GM19452 (cell line): ENCODE results near the gene NFKBIZ.

Experiments
- ATAC-seq: cut with Tn5 transposase; IDR thresholded peaks from one replicate; pipeline ENCODE4 v1.9.1; 2021; ENCODE audit not compliant: unreplicated experiment

The NFKBIZ gene

DNA sequence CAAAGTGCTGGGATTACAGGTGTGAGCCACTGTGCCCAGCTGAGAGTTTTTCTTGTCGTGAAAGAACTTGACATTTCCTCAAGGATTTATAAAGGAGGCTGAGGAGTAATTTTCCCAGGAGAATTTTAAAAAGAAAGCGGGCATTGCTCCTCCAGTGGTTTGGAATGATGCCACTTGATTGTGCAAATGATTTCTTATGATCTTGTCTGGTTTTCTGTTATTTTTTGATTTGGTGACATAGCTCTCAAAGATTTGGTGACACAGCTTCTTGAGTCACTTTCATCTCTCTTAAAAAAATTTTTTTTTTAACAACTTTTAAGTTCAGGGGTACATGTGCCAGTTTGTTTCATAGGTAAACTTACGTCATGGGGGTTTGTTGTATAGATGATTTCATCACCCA is 24.6 kb upstream of the NFKBIZ start:
- no peak for ATAC-seq

DNA sequence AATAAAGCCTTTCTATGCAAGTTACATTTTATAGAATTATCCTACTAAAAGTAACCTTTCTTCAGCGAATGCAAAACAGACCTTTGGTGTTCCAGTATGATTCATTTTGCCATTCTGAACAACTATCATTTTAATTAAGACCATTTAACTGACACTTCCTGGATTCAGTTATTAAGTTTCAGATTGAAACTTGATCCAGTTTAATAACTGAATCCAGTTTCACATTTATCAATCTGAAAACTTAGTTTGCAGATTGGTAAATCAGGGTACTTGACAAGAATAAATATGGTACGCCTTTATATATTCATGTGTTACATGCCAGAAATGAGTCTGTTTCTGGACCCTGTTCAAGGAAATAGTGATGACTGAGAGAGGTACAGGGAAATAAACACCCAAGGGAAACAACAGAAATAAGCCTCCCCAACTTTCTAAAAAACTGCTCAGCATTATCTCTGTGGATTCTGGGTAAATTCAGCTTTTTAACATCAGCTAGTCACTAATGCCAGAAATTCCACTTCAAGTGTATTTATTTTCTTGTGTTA is 23.3 kb upstream of the NFKBIZ start:
- no peak for ATAC-seq

DNA sequence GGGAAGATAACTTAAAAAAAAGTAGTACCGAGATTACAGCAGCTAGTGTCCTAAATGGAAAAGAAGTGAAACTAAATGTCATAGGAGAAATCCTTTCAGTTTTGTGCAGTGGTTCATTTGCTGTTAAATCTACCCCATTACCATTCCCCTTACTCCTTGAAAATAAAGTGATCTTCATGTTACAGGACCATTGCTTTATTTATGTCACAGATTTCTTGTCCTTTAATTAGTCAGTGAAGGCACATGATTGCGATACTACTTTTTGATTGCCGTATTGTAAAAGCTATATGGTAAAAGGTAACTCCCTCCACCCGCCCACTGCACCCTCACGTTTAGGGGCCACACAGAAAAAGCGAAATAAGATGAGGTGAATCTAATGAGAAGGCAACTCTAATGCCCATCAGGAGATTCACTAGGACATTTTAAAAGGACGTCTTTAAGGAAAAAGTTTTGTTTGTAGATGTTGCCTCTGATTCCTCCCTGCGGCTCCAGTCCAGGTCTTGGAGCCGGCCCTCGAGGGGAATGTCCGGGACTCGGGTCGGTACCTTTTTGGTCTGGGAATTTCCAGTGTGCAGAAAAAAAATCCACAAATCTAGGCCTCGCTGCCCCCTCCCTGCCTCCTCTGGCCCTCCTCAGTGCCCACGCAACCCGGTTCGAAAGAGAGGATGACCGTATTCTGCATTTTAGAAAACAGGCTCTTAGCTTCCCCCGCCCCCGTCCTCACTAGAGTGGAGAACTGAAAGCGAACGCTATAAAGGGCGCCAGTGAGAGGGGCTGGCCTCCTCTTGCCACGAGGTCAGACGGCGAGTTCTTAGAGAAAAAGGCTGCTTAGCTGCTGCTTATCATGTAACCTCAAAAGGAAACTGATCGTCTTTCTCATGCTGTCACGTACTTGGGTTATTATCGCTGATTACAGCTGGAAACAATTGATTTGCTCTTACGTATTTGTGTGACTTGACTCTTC is 21.8 kb upstream of the NFKBIZ start:
- ATAC-seq, result peak; percentile 80

DNA sequence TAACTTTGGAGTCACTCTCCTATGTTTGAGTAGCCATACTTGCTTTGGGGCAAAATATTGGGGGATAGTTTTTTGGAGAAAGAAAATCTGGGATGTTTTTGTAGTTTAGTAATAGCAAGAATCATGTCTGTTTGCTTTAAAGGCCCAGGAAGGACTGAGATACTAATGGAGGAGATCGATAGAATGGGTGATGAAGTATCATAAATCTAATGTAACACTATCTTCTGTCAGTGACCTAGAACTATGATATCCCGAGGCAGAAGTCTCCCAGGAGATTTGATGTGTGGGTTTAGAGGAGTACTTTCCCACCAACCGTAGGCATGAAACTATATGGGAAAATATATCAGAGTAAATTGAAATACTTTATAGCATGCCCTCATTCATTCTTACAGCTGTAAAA is 21.0 kb upstream of the NFKBIZ start:
- ATAC-seq, result no peak

DNA sequence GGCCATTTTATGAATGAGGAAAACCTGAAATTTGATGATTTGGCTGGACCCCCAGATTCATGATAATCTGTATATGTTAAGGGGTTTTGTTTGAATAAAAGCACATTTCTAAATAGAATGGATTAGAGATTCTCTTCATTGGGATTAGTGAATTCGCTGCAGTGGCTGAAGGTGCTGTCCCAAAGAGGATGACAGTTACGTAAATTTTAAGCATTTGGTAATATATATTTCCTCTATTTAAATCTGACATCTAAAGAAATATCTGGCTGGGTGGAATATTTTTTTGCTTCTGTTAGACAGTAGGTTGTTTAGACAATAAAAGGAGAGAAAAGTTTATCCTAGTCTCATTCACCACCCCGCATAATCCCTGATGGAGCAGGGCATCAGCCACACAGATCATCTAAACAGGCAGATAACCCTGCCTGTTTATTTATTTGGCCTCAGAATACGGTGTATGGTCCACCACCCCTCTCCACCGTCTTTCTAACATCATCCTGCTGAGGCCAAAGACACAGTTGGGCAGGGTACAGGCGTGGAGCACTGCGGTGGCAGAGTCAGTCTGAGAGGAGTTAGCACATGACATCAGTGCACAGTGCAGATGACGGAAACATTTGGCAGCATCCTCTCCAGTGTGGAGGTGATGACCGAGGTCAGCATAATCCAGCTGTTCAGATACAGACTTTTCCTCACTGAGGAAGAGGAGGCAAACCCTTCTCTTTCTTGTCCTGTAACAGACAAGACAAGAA is 20.4 kb upstream of the NFKBIZ start:
- ATAC-seq, result peak; percentile 59

DNA sequence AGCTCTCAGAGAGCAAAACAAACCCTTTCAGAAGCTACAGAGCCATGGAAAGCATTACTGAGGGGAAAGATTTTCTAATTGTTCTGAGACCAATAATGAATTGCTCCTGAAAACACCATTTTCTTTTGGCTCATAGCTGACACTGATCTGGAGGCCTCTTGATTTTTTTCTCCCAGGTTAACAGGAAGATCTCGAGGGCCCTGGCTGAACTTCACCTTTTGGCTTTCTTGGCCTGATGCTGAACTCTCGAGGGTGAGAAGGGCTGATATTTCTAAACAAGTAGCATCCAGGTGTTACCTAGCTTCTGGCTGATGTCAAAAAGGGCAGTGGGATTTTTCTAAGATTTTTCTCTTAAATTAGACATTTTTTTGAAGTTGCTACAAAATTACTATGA is 19.9 kb upstream of the NFKBIZ start:
- ATAC-seq, result no peak

DNA sequence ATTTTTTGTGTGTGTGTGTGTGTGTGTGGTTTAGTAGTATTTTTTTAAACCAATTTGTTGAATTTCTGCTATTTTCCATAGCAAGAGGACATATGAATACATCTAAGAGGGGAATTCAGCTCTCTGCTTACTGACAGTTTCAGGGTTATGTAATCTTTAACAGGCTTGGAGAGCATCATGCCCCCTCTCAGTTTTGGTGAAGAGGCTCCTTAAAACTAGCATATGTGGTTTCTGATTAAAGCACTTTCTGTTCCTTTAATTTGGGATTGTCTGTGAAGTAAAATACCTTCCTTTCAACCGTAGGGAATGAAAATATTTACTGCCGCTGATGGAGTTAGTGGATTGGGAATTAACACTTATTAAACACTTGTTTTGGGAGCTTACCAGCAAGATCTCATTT is 19.4 kb upstream of the NFKBIZ start:
- ATAC-seq, result no peak

DNA sequence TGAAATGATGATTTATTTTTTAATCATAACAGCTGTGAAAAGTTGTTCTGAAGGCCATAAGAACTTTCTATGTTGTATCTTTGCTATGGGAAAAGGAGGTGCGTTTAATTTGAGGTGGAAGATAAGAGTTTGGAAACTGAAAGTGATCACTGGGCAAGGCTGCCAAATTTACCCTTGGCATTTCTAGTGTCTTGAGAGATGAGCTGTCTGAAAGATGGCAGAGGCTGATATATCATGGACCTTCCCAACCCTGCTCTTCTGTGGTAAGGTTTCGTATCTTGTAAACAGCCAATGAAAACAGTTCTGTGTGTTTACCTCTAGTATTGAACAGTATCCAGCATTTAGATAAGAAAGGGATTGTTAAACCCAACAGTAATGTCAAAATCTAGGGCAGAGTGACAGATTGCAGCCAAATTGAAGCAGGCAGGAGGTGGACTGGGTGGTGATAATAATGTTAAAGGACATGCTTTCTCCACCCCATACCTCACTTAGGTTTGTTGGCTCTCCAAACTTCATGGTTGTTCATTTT is 15.8 kb upstream of the NFKBIZ start:
- ATAC-seq, result no peak

DNA sequence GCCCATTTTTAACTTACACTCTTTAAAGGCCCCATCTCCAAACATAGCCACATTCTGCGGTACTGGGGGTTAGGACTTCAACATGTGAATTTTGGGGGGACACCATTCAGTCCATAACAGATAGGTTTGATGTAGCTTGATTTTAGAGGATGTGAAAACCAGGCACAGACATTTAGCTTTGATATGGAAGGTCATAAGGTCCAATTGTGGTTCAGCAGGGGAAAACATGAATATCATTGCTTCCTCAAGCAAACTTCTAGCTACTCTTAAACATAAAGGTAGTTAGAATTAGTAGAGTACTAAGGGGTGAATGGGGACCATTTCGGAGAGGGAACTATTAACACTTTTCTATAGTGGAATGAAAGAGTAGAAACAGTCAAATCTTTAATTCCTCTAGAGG is 13.6 kb upstream of the NFKBIZ start:
- no peak for ATAC-seq

DNA sequence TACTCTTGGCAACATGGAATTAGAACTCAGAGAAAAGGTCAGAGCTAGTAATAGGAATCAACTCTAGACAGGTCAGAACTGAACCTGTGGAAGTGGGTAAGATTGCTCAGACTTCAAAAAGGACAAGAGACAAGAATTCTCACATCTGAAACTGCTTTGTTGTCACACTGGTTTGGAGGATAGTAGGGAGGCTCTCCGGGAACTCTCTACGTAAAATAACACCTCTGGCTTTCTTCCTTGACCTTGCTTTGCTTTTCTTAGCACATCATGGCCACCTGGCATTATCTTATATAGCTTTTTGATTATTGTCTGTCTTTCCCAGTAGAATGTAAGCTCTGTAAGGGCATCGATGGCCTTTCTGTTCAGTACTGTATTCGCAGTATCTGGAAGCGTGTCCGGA is 13.2 kb upstream of the NFKBIZ start:
- no peak for ATAC-seq

DNA sequence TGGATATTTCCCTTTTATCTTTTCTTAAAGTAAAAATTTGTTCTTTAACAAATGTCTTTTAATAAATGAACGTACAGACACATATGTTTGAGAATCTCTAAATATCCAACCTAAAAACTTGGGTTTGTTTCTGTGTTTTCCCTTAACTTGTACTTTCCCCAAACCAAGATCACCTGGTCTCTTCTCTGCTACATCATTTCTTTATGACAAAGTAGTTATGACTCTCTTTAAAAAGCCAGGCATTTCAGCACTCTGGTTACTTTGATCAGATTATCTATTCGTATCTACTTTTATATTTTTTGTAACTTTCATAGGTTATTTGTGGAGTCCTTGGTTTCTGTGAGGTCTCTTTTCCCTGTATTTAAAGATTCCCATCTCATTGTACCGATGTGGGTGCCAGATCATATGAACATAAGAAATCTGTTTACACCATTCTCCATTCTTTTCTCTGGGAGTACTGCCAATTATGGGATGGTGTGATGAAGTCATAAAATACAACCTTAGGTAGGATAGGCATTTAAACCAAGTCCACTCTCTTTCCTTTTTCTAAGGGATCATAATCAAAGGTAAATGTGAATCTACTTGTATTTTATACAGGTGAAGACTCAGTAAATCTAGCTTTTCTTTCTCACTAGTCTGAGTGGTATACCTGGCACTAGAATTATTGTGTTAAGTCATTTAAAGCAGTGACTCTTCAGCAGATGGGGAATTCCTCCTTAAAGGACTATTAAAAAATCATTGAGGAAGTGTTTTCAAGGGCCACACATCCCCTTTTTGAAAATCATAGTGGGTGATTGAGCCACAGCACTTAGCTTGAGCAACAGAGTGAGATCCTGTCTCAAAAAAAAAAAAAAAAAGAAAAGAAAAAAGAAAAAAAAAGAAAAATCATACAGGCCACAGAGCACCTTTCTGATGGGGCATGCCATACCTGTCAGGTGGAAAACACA is 12.4 kb upstream of the NFKBIZ start:
- ATAC-seq, result no peak

DNA sequence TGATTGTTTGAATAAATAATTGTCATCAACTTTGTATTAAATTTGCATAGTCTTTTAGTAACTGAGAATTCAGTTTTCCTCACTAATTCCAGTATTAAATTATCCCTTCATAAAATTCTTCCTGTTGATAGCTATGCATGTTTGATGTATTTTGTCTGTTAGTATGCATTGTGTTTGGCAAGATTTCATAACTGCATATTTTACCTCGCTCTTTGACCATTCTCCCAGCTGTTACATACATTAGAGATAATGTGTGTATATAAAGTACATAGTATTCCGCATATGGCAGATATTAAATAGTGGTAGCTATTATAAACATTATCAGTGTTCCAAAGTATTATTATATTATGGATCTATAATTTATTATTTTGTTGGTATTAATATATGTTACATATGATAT is 10.6 kb upstream of the NFKBIZ start:
- no peak for ATAC-seq

DNA sequence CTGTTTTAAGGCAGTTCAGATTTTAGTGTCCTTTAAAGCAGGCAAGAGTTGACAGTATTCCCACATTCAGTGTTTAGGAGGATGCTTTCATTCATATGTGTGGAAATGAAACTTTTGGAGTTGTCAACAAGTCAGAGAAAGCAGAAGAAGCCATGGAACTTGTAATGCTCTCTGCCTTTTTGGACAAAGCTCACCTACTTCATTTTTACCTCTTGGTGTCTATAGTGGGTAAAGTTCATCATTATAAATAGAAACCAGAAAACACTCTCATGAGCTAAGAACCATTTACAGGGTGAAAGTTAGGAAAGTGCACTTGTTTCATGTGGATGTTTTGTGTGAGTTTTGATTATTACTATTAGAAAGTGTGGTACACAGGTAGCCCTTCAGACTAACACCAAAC is 9.2 kb upstream of the NFKBIZ start:
- no peak for ATAC-seq

DNA sequence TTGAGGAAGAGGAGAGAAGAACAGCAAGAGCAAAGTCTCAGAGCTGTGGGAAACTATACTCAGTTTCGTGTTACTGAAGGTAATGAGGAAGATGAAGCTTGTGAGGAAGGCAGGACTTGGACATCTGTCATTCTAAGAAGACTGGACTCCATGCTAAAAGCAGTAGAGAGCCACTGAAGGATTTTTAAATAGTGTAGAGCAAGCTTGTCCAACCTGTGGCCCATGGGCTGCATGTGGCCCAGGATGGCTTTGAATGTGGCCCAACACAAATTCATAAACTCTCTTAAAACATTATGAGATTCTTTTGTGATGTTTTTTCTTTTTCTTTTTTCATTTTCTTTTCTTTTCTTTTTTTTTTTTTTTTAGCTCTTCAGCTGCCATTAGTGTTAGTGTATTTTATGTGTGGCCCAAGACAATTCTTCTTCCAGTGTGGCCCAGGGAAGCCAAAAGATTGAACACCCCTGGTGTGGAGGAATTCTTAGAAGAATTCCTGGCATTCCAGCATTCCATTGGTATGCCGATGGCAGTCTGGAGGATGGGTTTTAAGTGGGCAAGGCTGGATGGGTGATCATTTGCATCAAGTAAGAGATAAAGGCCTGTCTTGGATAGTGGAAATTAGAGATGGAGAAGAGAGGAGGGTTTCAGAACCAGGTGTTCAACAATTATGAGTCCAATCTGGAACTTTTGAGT is 6.9 kb upstream of the NFKBIZ start:
- ATAC-seq, result no peak

DNA sequence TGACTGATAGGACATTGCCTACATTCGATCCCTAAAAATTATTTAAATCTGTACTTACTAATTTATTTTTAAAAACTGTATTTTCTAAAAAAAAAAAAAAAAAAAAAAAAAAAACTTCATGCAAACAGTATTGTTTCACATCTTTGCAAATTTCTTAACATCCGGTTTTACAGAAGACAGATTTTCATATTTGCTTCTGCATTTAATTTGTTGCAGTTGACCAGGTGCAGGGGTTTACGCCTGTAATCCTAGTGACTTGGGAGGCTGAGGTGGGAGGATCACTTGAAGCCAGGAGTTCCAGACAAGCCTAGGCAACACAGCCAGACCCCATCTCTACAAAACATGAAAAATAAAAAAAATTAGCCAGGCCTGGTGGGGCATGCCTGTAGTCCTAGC is 6.4 kb upstream of the NFKBIZ start:
- no peak for ATAC-seq

DNA sequence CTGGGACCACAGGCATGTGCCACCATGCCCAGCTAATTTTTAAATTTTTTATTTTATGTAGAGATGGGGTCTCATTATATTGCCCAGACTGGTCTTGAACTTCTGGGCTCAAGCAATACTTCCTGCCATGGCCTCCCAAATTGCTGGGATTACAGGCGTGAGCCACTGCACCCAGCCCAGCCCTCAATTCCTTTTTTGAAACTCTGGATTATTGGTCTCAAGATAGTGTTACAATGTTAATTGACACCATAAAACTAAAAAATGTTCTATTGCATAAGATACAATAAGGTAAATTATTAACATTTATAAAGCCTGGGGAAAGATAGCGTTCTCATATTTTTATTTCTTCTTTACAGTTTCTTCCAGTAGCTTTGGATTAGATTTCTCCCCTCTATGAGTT is 3.9 kb upstream of the NFKBIZ start:
- no peak for ATAC-seq

DNA sequence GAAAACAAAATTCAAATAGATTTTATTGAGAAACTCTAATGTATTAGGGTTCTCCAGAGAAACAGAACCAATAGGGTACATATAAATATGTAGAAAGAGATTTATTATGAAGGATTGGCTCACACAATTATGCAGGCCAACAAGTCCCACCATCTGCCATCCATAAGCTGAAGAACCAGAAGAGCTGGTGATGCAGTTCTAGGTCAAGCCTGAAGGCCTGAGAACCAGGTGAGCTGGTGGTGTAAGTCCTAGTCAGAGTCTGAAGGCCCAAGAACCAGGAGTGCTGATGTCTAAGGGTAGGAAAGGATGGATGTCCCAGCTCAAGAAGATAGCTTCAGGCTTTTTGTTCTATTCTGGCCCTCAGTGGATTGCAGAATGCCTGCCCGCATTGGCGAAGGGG is 2.6 kb upstream of the NFKBIZ start:
- ATAC-seq, result no peak

DNA sequence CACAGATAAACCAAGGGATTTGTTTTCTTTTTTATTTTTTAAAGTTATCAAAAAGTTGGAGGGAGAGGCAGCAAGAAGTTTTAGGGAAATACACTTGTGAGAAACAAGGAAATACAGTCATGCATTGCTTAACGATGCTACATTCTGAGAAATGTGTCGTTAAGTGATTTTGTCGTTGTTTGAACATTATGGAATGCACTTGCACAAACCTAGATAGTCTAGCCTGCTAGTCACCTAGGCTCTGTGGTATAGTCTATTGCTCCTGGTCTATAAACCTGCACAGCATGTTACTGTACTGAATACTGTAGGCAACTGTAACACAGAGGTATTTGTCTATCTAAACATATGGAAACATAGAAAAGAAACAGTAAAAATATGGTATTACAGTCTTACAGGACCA is 2.0 kb upstream of the NFKBIZ start:
- ATAC-seq, result no peak

DNA sequence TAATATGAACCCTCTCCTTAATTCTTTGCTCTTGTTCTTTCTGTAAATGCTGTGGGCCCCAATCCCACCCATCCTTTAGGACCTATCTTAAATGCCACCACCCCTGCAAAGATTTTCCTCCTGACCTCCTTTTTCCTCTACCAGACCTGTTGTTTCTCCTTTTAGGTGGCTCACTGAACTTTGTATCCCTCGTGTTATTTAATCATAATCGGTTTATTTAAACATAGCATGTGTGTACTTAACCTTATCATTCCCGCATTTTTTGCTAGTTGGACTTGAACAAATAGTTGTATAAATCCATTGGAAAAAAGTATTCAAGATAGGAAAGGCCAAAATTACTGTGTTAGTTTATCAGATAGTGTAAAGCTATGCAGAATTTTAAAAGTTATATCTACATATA is 988 bp upstream of the NFKBIZ start:
- no peak for ATAC-seq

DNA sequence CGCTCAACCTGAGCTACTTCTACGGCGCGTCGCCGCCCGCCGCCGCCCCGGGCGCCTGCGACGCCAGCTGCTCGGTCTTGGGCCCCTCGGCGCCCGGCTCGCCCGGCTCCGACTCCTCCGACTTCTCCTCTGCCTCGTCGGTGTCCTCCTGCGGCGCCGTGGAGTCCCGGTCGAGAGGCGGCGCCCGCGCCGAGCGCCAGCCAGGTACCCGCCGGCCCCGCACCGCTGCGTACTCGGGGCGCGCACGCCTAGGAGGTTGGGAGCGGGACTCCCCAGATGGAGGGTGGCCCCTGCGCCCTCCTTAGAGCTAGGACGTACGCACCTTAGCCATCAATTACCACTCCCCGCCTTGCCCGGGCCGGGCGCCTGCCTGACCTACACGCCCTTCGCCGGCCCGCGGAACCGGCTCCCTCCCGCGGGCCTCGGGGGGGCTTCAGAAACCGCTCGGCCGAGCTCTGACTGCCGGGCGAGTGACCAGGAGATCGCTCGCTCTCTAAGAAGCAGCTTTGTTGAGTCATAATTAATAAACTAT is 466 bp downstream of the NFKBIZ start:
- peak; percentile 29 for ATAC-seq
